Posterior cingulate gyrus (tissue), 11 donors: ENCODE data around the gene CRY2.

Experiments used
- DNase-seq, 10 donors: peaks; one replicate each; pipeline versions ENCODE4 v3.0.0 to v3.0.0-alpha.2; 2020 to 2021; ENCODE audit warnings: mixed read lengths in 3 of 10
- intact Hi-C: fragments of 100-400 bp; cut with DNase I; formaldehyde crosslinking; loops from one replicate; pipeline ENCODE4 v1.15.1; 2023

Gene CRY2

GRCh38 chr11:45906965-45907611 is 59.8 kb downstream of the CRY2 start, which contains the start of gene FREY1:
Gene FREY1, minus strand, starts transcription at chr11:45907271. Its CDS starts 26 bp downstream, at chr11:45907245.
- intact Hi-C loops: no loop called here
- DNase-seq: no peak

- no peak for DNase-seq
- intact Hi-C loops: no loop called here
These were observed 60.7 kb downstream of the CRY2 start for GRCh38 chr11:45907911-45908370.

DNA sequence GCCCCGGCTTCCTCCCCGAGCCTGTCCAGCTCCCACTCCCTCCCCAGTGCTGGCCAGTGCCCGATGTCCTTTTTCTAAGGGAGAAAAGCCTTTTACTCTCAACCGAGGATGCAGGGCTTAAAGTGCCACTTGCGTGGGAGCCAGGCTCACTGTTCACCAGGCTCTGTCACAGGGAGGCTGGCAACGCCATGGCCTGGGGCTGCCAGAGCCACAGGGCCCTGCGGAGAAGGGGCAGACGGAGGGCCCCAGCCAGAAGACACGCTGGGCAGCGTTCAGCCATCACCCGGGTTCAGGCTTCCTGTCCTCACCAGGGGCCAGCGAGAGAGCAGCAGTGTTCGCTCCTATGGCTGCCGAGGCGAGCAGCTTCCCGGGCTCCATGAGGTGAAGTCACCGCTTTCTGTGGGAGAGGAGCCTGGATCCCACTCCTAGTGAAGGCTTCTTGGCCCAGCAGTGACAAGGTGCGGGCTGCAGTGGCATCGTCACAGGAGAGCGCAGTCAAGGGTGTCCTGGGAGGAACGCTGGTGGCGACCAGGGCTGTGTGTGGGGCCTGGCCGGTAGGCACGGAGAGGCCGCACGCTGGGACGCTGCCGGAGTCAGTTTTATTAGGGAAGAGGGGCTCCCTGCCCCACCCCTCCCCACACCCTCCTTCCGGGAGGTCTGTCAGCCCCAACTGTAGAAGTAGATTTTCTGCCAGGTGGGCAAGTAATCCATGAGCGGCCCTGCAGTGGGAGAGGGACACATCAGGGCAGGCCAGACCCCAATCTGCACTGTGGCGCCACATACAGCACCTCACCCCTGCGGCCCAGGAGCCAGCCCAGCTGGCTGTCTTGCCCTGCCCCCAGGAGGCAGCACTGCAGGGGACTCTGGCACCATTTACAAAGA is 62.6 kb downstream of the CRY2 start:
- intact Hi-C loops: no loop called here
- no peak for DNase-seq

DNA sequence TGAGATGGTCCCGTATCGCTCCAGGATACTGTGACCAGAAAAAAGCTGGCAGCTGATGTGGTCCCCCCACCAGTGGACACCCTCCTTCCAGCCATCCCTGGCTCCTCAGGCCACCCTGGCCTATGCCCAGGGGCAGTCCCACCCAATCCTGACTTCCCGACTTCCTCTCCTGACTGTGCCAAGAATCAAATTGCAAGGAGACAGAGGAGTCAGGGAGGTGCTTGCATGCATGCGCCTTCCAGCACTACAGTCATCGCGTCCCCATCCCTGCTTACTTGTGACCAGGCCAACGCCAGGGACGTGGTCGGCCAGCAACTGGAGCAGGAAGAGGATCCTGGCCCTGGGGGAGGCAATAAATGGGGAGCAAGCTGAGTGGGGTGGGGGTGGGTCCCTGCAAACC is 63.3 kb downstream of the CRY2 start:
- intact Hi-C loops: no loop called here
- no peak for DNase-seq

DNA sequence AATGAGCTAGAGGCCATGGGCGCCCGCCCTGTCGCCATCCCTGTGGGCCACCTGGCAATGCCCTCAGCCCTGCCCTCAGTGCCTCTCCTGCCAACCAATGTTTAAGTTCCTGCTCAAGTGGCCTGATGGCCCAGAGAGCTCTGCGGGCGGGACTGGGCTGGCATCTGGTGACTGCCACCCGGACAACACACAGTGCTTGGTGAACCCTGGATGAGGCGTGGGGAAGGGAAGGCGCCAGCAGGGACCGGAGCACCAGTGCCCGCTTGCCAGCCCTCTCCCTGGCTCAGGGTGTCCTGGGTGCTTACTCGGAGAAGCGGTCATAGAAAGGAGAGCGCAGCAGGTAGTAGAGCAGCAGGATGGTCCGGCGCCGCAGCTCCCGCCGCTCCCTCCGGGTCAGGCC is 66.2 kb downstream of the CRY2 start:
- intact Hi-C loops: no loop called here
- no peak for DNase-seq

DNA sequence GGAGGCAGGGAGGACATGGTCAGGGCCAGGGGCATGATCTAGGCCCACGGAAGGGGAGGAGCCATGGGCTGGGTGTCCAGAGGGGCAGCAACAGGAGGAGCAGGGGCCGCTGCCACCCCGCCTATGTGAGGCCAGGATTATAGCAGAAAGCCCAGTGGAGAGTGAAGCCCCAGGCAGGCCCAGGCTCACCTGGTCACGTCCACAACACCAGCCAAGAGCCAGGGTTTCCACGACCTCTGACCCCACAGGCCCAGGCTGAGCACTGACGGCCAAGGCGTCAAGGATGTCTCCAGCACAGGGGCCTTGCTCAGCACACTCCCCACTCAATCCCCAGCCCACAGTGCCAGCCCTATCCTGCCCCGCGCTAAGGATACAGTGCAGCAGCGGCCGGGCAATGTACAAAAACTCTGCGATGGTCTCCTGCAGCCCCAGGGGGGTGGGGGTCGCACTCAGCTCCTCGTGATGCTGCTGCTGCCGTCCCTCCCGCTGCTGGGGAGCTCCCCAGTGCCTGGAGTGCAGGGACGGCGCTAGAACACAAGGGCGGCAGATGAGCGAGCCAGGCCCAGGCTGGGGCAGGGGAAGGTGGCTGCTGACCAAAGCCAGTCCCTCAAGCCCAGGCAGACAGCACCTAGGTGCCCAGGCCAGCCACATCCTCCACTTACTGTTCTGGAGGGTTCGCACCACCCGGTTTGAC is 66.8 kb downstream of the CRY2 start:
- intact Hi-C loops: no loop called here
- DNase-seq: no peak

DNA sequence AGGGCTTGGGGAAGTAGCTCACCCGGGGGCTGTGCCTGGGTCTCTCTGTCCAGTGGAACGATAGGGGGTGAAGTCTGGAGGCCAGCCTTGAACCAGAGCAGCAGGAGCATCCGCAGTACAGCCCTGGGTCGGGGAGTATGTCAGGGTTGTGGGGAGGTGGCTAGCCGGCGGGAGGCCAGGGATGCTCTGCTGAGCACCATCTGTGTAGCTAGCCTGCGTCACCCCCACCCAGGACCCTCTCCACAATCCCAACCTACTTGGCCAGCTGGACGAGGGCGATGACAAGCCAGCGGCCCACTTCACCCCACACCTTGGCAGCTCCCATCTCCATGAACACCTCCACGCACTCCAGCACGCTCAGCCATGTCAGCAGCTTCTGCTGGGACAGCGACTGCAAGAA is 68.2 kb downstream of the CRY2 start:
- no peak for DNase-seq
- intact Hi-C loops: no loop called here

DNA sequence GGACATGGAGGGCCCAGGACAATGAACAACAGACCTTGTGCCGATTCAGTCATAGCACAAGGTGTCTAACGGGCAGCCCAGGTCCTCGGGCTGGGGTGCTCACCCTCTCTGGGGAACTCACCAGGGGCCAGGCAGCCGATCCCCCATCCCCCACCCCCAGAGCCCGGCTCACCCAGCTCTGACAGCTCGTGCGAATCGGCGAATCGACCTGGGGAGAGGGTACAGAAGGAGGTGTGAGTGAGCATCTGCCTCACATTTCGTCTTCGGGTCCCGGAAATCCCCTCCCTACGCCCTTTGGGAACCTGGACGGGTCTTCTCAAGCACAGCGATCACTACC is 70.0 kb downstream of the CRY2 start:
- peak in 3 of 10 donors; percentile 65 to 84 (median 71) for DNase-seq
- intact Hi-C loops: no loop called here

DNA sequence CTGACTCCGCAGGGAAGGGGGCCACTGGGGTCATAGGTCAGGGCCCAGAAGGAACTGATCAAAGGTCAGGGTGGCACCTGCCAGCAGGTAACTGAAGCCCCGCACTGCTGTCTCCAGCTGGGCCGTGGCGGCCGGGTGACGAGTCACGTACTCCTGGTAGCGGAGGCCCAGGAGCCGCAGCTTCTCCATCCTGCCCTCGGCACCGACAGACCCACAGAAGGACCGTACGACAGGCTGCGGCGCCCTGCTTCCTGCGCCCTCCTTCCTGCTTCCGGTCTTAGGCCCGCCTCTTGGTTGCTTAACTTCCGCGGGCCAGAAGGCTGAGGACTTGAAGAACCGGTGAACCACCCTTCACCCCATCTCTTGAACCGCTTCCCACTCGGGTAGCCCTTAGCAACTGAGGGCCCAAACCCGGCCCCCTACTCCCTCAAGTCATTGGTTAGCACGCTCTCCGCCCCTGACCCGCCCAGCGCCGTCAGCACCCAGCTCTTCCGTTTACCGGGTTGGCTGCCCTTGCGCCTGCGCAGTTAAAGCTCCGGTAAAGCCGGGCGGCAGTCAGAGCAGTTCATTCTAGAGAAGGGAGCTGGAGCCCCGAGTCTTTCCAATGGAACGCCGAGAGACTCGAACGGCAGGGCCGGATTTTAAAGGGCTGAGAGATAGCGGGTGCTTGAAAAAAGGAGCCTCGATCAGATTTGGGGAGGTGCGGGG is 70.5 kb downstream of the CRY2 start, which contains the start of gene PEX16:
Gene PEX16, minus strand, starts transcription at position 255 of the 708 bp plus-strand sequence. Its CDS starts 66 bp downstream, at position 189.
- intact Hi-C loops: no loop called here
- DNase-seq: peak; percentile 94 to 99 (median 96)

DNA sequence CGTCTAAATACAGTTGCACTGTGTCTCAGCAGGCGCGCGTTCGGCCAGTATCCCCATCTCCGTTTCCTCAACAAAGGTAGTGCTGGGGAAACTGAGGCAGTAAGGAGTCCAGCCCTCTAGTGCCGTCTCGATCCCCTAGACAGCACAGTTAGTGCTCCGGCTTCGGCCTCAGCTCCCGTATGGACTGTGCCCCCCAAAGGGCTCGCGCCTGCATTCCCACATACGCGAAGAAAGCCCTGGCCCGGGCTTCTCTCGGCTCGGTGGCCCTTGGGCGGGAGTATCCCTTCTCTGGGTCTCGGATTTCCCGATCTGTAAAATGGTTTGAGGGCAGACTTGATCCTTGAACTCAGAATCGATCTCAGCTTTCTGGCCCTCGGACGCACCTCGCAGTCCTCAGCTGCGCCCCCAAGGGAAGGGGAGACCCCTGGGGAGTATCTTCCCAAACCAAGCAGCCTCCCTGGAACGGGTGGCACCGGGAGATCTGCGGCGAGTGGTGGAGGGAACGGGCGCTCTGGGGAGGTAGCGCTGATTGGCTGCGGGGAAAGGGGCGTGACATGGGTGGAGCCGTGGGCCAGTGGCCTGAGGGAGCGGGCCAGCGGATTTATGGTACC is 71.2 kb downstream of the CRY2 start:
- peak; percentile 75 to 98 (median 88) for DNase-seq
- intact Hi-C loops: no loop called here

GRCh38 chr11:45918962-45919675 is 71.8 kb downstream of the CRY2 start:
- intact Hi-C loops: no loop called here
- peak in 4 of 10 donors; percentile 9 to 67 (median 58) for DNase-seq

- intact Hi-C loops: no loop called here
- peak in 5 of 10 donors; percentile 7 to 63 (median 59) for DNase-seq
These were observed 72.7 kb downstream of the CRY2 start for GRCh38 chr11:45919806-45920530.

DNA sequence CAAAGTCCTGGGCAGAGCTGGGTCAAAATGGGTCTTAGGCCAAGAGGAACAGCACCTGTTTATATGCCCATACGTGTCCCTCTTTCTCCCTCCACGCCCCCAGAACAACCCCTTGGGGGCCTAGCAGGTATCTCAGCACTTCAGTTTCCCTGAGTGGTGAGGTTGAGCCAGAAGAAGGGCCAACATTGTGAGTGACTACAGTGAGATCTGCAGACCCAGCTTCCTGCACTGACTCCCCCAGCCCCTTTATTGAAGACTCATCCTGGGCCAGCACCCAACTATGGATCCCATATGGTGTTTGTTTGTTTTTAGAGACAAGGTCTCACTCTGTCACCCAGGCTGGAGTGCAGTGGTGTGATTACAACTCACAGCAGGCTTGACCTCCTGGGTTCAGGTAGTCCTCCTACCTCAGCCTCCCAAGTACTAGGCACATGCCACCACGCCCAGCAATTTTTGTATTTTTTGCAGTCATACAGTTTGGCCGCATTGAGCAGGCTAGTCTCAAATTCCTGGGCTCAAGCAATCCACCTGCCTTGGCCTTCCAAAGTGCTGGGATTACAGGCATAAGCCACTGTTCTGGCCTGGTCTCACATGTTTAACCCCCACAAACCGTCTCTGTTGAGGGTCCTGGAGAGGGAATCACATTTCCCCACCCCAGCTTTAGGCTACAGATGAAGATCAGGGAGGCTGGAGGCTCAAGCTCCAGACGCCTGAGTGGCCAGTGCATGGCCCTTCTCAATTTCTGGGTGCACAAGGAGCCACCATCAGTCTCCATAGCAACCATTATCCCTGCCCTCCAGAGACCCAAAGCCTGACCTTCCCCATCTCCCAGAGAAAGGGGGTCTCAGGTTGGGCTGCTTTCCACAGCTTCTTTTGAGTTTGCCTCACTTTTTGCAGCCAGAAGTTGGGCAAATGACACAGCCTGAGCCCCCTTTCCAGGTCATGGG is 73.5 kb downstream of the CRY2 start:
- peak in 3 of 10 donors; percentile 11 to 43 (median 27) for DNase-seq
- intact Hi-C loops: no loop called here

DNA sequence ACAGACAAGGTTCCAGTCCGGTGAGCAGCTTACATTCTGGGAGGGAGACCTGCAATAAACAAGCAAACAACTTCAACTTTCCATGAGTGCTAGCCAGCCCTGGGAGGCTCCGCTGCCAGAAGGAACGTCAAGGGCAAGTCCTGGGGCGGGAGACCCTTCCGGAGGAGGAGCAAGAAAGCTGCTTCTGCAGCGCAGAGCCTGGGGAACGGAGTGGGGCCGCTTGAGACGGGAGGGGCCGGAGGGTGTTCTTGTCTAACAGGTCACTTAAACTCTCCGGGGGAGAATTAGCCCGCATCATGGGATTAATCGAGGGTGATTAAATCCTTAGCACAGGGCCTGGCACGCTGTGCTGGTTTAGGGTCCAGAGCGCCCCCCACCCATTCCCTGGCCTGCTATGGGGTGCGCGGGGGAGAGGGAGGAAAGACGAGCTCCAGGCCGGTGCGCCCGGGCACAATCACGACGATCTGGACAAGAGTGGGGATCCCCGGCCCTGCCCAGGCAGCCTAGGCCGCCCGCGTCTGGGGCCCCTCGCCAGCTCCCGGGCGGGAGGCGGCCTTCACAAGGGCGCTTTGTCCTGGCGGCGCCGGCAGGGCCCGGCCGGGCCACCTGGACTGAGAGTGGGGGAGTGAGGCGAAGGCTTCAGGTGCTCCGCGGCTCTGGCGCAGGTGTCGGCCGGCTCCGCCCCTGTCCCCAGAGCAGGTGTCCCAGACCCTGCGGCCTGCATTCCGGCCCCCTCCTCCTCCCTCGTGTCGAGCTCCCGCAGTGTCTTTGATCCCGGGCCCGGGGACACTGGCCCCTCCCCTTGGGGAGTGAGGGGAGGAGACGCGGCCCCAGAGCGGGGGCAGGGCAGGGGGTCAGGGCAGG is 74.5 kb downstream of the CRY2 start:
- DNase-seq: peak in 4 of 10 donors; percentile 20 to 86 (median 71)
- intact Hi-C loops: no loop called here

GRCh38 chr11:45922425-45923082 is 75.3 kb downstream of the CRY2 start, which contains the start of gene LARGE2:
Gene LARGE2, plus strand, starts transcription at chr11:45922656. Its CDS starts 227 bp downstream, at chr11:45922883.
- peak in 3 of 10 donors; percentile 14 to 70 (median 50) for DNase-seq
- intact Hi-C loops: no loop called here
